ENCODE data around the gene CD93.

The CD93 gene

DNA sequence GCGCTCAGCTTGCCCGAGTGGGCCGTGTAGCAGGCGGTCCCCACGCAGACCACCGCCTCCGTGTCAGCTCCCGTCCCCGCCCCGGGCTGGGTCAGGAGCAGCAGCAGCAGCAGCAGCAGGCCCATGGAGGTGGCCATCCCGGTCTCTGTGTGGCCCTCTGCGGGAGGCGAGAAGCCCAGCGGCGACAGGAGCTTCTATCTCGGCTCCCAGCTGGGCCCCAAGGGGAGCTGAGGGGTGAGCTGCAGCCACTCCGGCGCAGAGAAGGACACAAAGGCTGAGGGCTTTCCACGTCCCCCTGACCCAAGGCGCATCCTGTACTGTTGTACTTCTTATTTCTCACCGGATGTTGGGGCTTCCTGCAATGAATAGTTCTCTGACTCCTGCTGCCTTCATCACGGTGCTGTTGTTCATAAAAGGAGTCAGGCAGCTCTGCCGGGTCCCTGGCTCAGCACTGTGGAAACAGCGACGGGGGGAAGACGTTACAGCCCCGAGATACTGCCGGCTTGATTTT is at the start of gene CD93:
CD93 (minus strand) TSS at position 269 of the 511 bp plus-strand sequence; CDS start at position 137, 132 bp downstream.
- DNase-seq (ENCODE audit: low spot score): peak; percentile 95

DNA sequence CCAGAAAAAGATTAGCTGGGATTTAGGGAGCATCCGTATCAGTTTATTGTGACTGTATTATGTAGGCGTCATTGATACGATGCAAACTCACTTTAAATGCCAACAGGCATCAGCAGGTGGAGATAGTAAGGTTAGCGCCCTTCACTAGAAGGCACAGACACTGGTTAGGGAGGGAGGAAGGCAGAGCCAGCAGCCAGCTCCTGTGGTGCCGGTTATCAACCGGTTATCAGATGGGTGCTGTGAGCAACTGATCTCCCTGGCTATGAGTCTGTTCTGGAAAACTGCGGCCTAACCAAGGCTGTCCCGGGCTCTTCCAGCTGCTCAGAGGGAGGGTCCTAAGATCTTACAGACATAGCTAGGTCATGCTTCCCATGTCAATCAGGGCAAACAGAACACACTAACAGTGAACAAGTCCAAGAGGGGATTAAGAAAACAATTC is 47.5 kb upstream of the CD93 start:
- no peak for DNase-seq (ENCODE audit: low spot score)

- peak; percentile 81 for DNase-seq (ENCODE audit: low spot score)
Observed at GRCh38 chr20:23132930-23133559, 46.9 kb upstream of the CD93 start.

DNA sequence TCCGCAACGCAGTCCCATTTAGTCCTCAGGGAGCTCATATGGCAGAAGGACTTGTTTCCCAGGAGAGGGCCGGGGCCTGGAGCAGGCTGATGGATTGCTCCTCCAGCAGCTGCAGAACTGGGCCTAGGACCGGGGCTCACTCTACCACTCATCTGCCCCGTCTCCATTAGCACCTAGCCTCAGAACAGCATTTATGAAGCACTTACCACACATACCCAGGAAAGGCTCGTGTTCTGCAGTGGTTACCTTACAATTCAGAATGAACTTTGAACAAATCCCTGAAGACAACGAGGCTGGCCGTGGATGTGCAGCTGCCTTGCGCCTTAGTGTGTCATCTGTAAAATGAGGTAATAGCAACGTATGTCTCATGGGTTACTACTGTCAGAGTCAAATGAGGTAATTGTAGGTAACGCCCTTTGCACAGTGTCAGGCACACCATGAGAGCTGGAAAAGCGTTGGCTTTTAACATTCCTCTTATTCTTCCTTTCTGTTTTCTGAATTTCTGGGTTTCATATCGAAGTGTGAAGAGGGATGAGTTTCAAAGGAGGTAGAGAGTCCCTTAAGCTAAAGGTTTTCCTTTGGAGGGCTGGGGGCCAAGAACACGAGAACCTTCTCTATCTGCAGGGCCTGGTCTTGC is 46.3 kb upstream of the CD93 start:
- DNase-seq (ENCODE audit: low spot score): no peak

DNA sequence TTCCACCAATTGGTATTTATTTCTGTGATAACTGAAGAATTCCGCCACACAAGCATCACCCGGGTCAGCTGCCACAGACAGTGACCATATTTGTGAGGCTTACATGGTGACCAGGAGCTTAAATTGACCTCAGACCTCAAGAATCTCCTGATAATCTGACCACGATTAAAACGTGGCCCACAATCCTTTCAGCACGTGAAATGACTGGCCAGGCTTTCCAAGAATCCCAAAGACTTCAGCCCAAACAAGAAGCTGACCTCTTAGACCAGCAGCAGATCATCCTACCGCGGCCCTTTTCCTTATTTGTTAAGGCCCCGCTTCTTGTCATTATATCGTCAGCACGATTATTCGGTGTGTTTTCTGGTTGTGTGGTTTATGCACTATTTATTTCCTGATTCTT is 45.6 kb upstream of the CD93 start:
- DNase-seq (ENCODE audit: low spot score): no peak

DNA sequence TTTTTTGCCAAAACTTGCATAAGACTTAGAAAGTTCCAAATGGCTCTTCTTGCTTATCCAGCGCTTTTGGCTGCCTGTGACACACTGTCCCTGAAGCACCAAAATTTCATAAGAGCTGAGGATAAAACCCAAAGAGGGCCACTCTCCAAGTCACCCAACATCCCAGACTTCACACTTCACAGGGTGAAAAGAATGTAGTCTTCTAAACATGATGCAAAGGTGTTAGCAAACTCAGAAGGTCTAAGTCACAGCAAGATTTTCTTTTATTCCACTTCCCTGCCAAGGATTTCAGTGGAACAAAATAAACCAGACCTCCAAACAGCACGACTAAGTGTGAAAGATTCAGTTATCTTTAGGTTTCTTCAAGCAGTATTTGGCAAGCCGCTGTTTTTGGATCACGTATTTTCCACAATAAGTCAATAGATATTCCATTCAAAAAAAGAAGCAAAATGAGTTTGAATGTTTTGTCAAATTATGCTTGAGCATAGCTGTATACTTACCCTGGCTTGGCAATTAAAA is 44.6 kb upstream of the CD93 start:
- DNase-seq (ENCODE audit: low spot score): no peak

DNA sequence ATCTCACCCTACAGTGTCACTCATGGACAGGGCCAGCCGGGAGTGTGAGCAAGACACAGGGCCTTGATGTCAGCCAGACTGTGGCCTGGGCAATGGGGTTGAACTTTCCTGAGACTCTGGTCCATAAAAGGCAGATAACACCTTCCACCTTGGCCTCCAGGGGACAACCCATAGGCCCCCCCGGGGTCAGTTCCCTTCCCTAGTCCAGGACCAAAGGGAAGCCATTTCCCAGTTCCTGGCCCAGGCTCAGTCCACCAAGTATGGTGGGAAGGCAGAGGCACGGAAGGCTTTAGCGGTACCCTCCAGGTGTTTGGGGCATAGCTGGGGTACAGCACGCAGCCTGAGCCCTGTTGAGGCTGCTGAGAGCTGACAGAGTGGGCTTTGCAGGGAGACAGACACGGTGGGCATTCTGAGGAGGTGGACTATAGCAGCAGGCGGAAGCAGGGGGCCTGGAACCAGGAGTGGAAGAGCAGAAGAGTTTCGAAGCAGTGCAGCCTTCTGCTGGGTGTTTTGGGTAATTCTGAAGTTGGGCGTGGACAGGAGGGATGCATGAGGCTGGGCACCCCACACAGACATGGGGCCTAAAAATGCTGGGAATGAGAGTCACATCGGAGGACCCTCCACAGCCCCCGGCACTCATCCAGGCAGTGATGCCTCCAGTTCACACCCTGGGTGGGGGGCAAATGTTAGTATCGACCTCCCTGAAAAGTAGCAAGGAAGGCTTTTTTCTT is 43.9 kb upstream of the CD93 start:
- DNase-seq (ENCODE audit: low spot score): no peak

GRCh38 chr20:23129266-23129665 is 43.1 kb upstream of the CD93 start:
- no peak for DNase-seq (ENCODE audit: low spot score)

- no peak for DNase-seq (ENCODE audit: low spot score)
Observed at GRCh38 chr20:23128461-23129125, 42.5 kb upstream of the CD93 start.

- DNase-seq (ENCODE audit: low spot score): no peak
Observed at GRCh38 chr20:23127506-23128279, 41.6 kb upstream of the CD93 start.

GRCh38 chr20:23126281-23127061 is 40.3 kb upstream of the CD93 start:
- no peak for DNase-seq (ENCODE audit: low spot score)

DNA sequence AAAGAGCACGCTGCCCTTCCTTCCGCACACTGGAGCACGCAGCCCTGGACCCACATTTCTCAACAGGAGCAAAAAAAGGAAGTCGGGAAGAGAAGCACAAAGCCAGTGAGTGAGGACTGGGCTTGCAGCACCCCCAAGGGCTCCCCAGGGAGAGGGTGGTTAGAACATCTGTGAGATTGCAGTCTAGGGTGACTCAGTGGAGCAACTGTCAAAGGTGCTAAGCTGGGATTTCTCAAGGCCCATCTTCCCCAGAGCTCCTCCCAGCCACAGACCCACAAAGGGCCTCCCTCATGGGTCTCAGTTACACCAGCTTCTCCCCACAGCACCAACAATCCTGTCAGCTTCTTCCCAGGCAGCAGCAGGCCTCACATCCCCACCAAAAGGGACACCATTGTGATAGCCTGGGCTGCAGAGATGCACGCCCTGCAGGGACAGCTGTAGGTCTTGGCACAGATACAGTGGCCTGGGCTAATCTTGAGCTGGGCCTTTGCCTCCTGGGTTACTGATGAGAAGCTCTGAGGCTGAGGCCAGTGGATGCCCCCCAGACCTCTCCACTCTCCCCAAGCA is 39.6 kb upstream of the CD93 start:
- no peak for DNase-seq (ENCODE audit: low spot score)

GRCh38 chr20:23125159-23125558 is 39.0 kb upstream of the CD93 start:
- no peak for DNase-seq (ENCODE audit: low spot score)

DNA sequence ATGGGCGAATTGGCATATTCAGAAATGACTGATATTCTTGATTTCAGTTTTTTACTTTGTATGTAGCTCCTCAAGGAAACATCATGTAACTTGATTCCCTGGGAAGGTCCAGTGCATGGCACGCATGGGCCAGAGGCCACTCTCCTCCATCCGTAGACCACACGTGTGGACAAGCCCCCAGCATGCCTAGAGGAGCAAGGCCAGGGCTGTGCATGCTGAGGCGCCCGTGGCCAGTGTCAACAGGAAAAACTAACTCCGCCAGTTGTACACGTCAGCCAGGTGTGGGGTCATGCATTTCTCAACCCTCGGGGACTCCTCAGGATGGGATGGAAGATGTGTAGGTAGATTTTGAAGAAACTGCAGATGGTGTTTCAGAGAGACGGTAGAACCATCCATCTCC is 37.8 kb upstream of the CD93 start:
- no peak for DNase-seq (ENCODE audit: low spot score)

DNA sequence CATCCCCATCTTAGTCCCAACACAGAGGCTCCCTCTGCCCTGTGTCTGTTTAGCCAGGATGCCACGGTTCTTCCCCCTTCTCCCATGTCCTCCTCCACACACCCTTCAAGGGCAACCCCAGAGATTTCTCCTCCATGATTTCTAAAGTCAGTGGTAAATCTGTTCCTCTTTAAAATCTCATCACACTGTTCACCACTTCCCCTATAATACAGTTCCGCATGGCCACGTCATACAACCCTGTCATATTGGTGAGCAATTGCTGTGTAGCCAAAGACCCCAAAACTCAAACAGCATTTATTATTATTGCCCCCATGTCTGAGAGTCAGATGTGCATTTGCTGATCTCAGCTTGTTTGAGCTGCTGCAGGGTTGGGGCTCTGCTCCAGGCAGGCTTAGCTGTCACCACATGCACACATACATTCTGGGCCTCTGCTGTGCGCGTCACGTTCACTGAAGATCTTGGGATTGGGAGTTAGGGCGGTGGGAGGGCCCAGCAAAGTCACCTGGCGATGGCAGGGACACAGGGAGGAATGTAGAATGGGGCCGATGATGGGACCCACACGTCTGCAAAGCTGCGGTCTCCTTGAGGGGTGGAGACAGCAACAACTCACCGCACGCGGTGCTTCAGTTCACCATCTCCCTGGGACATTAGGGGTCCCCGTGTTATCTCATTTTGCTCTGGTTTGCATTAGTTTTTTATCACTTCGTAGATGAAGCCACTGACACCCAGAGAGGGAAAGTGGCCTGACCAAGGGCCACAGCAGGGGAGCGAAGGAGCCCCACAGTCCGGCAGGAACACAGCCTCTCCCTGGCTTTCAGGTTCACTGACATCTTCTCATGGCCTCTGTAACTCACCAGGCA is 36.9 kb upstream of the CD93 start:
- no peak for DNase-seq (ENCODE audit: low spot score)

- no peak for DNase-seq (ENCODE audit: low spot score)
Observed at GRCh38 chr20:23122321-23122720, 36.2 kb upstream of the CD93 start.

DNA sequence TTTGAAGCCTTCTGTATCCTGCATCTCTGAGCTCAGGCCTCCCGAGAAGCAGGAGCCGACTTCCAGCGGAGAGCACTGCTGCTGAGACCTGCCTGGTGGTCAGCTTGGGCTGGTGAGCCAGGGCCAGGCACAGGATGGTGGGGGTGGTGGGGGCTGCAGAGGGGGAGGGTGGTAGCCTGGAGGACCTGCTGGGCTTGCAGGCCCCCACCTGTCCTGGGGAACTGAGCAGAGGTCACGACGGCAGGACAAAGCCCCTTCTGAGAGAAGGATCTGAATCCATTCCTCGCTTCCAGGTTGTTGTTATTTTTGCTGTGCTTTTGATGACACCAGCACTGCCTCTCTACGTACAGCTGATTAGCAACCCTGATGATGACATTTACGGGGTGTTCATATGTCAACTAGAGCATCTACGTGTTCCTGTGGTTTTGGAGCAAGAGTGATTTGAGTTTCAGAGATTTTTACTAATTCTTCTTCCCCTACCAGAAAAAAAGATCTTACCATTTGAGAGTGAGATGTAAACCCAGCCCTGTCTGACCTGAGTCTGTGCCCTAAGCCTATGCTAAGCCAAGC is 35.7 kb upstream of the CD93 start:
- DNase-seq (ENCODE audit: low spot score): no peak

GRCh38 chr20:23120936-23121750 is 35.0 kb upstream of the CD93 start:
- DNase-seq (ENCODE audit: low spot score): no peak
